ENCODE measurements around the gene PCCA.

DNA sequence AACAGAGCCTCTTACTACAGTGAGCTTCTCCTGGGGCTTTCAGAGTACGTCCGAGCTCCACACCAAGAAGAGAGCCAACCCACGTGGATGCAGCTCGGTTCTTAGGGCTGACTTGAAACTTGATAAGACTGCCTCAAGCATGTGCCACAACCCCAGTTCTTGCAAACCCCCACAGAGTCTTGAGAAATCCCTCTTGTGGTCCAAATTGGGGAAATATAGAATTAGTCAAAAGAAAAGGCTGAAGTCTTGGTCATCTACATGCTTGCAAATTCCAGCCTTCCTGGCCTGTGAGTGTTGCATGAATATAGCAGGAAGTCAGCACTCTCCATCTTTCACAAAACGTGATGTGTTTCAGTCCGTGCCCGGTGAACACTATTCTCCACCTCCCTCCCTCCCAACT, 404.5 kb downstream of the PCCA start:
- no peak for TF ChIP-seq EZH2 (IDR thresholded peaks at IDR 0.05; ENCODE audit: borderline replicate concordance, low read depth, low read length, severe bottlenecking)
- TF ChIP-seq, protein P1, sequence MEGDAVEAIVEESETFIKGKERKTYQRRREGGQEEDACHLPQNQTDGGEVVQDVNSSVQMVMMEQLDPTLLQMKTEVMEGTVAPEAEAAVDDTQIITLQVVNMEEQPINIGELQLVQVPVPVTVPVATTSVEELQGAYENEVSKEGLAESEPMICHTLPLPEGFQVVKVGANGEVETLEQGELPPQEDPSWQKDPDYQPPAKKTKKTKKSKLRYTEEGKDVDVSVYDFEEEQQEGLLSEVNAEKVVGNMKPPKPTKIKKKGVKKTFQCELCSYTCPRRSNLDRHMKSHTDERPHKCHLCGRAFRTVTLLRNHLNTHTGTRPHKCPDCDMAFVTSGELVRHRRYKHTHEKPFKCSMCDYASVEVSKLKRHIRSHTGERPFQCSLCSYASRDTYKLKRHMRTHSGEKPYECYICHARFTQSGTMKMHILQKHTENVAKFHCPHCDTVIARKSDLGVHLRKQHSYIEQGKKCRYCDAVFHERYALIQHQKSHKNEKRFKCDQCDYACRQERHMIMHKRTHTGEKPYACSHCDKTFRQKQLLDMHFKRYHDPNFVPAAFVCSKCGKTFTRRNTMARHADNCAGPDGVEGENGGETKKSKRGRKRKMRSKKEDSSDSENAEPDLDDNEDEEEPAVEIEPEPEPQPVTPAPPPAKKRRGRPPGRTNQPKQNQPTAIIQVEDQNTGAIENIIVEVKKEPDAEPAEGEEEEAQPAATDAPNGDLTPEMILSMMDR (IDR thresholded peaks at IDR 0.05; ENCODE audit: extremely low read depth in 1 of 2, insufficient read depth in 1 of 2, low read depth in 1 of 2, low read length in 2 of 2), result no peak
- TF ChIP-seq POLR2A (IDR thresholded peaks at IDR 0.05; ENCODE audit: low read depth, low read length), result no peak
- TF ChIP-seq MAX (IDR thresholded peaks at IDR 0.05; ENCODE audit: insufficient read depth, insufficient read length), result no peak
- TF ChIP-seq JUN (IDR thresholded peaks at IDR 0.05; ENCODE audit: borderline replicate concordance, insufficient read depth, insufficient read length, low read depth), result no peak
- no peak for TF ChIP-seq POLR2AphosphoS5 (IDR thresholded peaks at IDR 0.05; ENCODE audit: insufficient read depth, low read depth, low read length)
- no peak for TF ChIP-seq MYC (IDR thresholded peaks at IDR 0.05; ENCODE audit: low read depth, low read length)
